Measurements from ENCODE around the gene NOL4. TPM values are rescaled to one million over a fixed set of nuclear protein-coding genes. Genes with fewer than 3 reads are reported as not detected.

Gene NOL4
- polyA plus RNA-seq, 1 donor from 2014 or later = not detected

- no peak overlapping the region for H3K27ac Mint-ChIP-seq
- peaks cover 22% of the 10 kb centered on the region for H3K27me3 Mint-ChIP-seq
- no peak overlapping the region for H3K4me3 Mint-ChIP-seq
- H3K36me3 Mint-ChIP-seq = no peaks in the 10 kb centered on the region
- peaks cover 4 to 9% (median 8%) of the 10 kb centered on the region in 3 donors for H3K9me3 Mint-ChIP-seq
- H3K4me1 Mint-ChIP-seq = no peaks in the 10 kb centered on the region
Observed at GRCh38 chr18:34220081-34220815, 4.5 kb downstream of the NOL4 start.

DNA sequence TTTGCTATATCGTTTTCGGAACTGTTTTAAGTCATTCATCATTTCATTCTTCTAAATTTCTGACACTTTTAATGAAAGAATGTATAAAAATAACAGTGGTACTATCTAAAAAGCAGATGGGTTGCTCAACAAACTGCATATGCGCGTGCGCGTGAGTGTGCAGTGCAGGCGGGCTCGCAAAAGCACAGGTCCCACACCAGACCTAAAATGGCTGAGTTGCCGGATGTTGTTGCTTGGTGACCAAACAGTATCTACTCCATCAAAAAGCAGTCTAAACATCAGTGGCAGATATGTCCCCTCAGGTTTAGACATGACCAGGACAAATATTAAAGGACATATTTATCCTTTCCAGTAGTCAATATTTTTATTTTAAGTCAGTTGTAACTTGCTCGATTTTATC, 5.1 kb downstream of the NOL4 start:
- Mint-ChIP-seq H3K4me3 (no peak overlapping the region), H3K27ac (no peak overlapping the region), H3K27me3 (peaks cover 22% of the 10 kb centered on the region), H3K4me1 (no peaks in the 10 kb centered on the region), H3K36me3 (no peaks in the 10 kb centered on the region), H3K9me3 (peaks cover 4 to 9% (median 8%) of the 10 kb centered on the region in 3 donors)

DNA sequence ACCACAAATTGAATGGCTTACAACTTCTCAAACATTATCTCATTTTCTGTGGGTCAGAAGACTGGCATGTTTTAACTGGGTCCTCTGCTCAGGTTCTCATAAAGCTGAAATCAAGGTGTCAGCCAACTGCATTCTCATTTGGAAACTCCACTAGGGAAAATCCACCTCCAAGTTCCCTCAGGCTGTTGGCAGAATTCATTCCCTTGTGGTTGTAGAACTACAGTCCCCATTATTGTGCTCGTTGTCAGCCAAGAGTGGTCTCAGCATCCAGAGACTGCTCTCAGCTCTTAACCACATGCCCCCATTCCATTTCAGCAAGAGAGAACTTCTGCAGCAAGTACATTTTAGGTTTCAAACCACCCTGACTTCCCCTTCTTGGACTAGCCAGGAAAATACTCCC, 12.2 kb downstream of the NOL4 start:
- Mint-ChIP-seq H3K9me3 (peaks cover 0 to 4% (median 4%) of the 10 kb centered on the region in 3 donors), H3K36me3 (no peaks in the 10 kb centered on the region), H3K4me3 (no peak overlapping the region), H3K27ac (no peak overlapping the region), H3K27me3 (no peaks in the 10 kb centered on the region), H3K4me1 (no peaks in the 10 kb centered on the region)

- Mint-ChIP-seq H3K27me3 (no peaks in the 10 kb centered on the region), H3K4me1 (no peaks in the 10 kb centered on the region), H3K9me3 (peaks cover 0 to 8% (median 7%) of the 10 kb centered on the region in 3 donors), H3K27ac (no peak overlapping the region), H3K4me3 (no peak overlapping the region), H3K36me3 (no peaks in the 10 kb centered on the region)
Observed at GRCh38 chr18:34207344-34207851, 17.3 kb downstream of the NOL4 start.

DNA sequence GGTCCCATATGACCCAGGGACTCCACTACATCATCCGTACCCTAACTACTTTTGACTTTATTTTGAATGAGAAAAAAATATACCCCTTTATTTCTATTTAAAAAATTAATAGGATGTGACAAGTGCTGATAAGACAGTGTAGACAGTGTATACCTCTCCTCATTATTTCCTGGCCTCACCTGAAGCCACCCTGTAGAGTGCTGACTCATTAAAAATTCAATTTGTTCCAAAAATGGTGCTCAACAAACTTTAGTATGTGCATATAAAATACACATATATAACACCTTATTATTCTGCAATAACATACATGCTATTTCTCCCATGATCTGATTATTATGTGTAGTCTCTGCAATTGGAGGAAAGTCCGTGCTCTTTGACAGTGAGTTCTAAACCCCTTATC, 20.8 kb downstream of the NOL4 start:
- Mint-ChIP-seq H3K27me3 (no peaks in the 10 kb centered on the region), H3K4me1 (no peaks in the 10 kb centered on the region), H3K36me3 (no peaks in the 10 kb centered on the region), H3K9me3 (peaks cover 0 to 14% (median 8%) of the 10 kb centered on the region in 3 donors), H3K27ac (no peak overlapping the region), H3K4me3 (no peak overlapping the region)

DNA sequence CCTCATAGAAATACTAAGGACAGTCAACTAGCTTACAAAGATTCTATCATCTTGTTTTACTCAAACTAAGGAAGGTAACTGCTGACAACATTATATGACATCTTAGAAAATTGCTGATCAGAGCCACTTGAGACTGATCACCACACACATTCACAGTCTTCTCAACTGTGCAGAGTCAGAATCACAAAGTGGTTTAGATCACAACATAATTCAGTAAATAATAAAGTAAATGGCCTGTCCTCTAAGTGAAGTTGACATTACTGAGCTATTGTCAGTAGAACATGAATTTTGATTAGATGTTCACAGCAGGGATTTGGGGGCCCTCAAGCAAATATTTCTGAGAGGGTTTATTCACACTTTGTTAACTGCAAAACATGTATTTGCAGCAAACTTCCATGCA, 28.5 kb downstream of the NOL4 start:
- peaks cover 2 to 20% (median 2%) of the 10 kb centered on the region in 3 donors for H3K9me3 Mint-ChIP-seq
- H3K27me3 Mint-ChIP-seq = no peaks in the 10 kb centered on the region
- no peaks in the 10 kb centered on the region for H3K36me3 Mint-ChIP-seq
- H3K4me1 Mint-ChIP-seq = peaks cover 0 to 1% (median 0%) of the 10 kb centered on the region in 3 donors
- no peak overlapping the region for H3K27ac Mint-ChIP-seq
- no peak overlapping the region for H3K4me3 Mint-ChIP-seq

- Mint-ChIP-seq H3K4me1 (peaks cover 0 to 1% (median 0%) of the 10 kb centered on the region in 3 donors), H3K36me3 (no peaks in the 10 kb centered on the region), H3K4me3 (no peak overlapping the region), H3K27me3 (no peaks in the 10 kb centered on the region), H3K27ac (no peak overlapping the region), H3K9me3 (peaks cover 2 to 13% (median 2%) of the 10 kb centered on the region in 3 donors)
Observed at GRCh38 chr18:34194239-34194638, 30.5 kb downstream of the NOL4 start.

DNA sequence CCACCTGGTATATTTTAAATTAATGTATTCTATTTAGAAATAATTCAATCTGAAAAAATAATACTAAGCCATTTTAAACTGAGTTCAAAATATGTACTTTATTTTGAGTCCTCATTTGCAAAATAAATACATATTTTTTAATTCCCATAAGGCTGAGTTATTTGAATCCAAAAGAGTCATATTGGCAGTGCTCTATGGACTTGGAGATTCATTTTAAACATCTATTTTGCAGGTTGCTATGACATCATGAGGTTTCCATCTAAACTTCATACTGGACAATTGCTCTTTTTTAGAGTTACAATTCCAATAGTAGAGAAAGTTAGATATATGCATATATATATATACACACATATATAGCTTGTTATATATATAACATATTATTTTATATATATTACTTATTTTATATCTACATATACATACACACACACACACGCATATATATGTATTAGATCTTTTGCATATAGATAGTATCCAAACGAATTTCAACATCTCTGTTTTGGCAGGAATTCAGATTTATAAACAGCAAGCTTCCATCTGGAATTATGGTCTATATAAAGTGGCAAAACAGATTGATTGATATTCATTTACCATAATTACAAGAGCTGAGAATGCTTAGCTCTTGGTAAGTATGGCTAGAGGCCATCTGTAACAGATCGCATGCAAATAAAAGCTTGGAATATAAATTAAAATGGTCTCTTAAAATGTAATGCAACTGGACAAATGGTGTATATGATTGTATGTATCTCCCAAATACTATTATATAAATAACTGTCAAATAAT, 34.9 kb downstream of the NOL4 start:
- no peak overlapping the region for H3K27ac Mint-ChIP-seq
- H3K4me3 Mint-ChIP-seq = no peak overlapping the region
- H3K9me3 Mint-ChIP-seq = peaks cover 2 to 16% (median 3%) of the 10 kb centered on the region in 3 donors
- no peaks in the 10 kb centered on the region for H3K36me3 Mint-ChIP-seq
- no peaks in the 10 kb centered on the region for H3K27me3 Mint-ChIP-seq
- peaks cover 0 to 1% (median 0%) of the 10 kb centered on the region in 3 donors for H3K4me1 Mint-ChIP-seq
